ENCODE measurements around the gene BABAM1. TPM values are rescaled to one million over a fixed set of nuclear protein-coding genes. Genes with fewer than 3 reads are reported as not detected.

BABAM1 gene
- total RNA-seq, 2 experiments from 2014 or later: 56.2 to 63.5 TPM

- ChIA-PET CTCF (interaction anchor here (0.7 to 2.5 kb wide), 13 partner anchors 9 to 156 kb away, joined by 3 to 14 read pairs (median 5); partner anchors contain the start of genes BABAM1, OCEL1 and USE1), POLR2A (interaction anchor here (0.7 to 3.6 kb wide), 16 partner anchors 9 to 184 kb away, joined by 3 to 51 read pairs (median 4); partner anchors contain the start of genes BABAM1, DDA1, HAUS8 and MYO9B)
- H3K27me3 ChIP-seq (ENCODE audit: control insufficient read depth in 1 of 2, insufficient read depth in 2 of 2, low read length in 2 of 2): no peaks in the 10 kb centered on the region
- intact Hi-C loops (cut with DNase I, micrococcal nuclease): loop anchor here (1.0 to 2.0 kb wide), 5 partner anchors 20 to 169 kb away; partner anchors contain the start of genes USE1 (in 2 of the 2), HAUS8 (in 1 of the 2) and MYO9B (in 1 of the 2)
- H3K4me1 ChIP-seq (ENCODE audit: insufficient read depth, low read length): peaks cover 22% of the 10 kb centered on the region
- ATAC-seq (ENCODE audit: poor library complexity): peak; percentile 92
- no peaks in the 10 kb centered on the region for H3K9me3 ChIP-seq (ENCODE audit: control insufficient read depth in 1 of 2, insufficient read depth in 1 of 2, low read length in 2 of 2)
- H3K27ac Mint-ChIP-seq: peak overlapping the region; percentile 47
- H3K4me3 ChIP-seq (ENCODE audit: low read length): peak overlapping the region; percentile 87
- peaks cover 6% of the 10 kb centered on the region for H3K4me1 Mint-ChIP-seq (ENCODE audit: low read depth)
- H3K27me3 Mint-ChIP-seq: no peaks in the 10 kb centered on the region
- no peaks in the 10 kb centered on the region for H3K36me3 ChIP-seq (ENCODE audit: insufficient read depth, low read length)
- peak; percentile 57 to 92 (median 73) for DNase-seq
- peak overlapping the region; percentile 87 for H3K4me3 Mint-ChIP-seq
- H3K9me3 Mint-ChIP-seq: no peaks in the 10 kb centered on the region
- peak overlapping the region in 1 of 2 donors; percentile 34 for H3K27ac ChIP-seq (ENCODE audit: low read depth in 1 of 2, low read length in 2 of 2)
- TF ChIP-seq CTCF (IDR thresholded peaks at IDR 0.05): peak; percentile 67
- H3K36me3 Mint-ChIP-seq (ENCODE audit: low read depth): no peaks in the 10 kb centered on the region
Observed at GRCh38 chr19:17235300-17235970, 31.8 kb upstream of the BABAM1 start.

DNA sequence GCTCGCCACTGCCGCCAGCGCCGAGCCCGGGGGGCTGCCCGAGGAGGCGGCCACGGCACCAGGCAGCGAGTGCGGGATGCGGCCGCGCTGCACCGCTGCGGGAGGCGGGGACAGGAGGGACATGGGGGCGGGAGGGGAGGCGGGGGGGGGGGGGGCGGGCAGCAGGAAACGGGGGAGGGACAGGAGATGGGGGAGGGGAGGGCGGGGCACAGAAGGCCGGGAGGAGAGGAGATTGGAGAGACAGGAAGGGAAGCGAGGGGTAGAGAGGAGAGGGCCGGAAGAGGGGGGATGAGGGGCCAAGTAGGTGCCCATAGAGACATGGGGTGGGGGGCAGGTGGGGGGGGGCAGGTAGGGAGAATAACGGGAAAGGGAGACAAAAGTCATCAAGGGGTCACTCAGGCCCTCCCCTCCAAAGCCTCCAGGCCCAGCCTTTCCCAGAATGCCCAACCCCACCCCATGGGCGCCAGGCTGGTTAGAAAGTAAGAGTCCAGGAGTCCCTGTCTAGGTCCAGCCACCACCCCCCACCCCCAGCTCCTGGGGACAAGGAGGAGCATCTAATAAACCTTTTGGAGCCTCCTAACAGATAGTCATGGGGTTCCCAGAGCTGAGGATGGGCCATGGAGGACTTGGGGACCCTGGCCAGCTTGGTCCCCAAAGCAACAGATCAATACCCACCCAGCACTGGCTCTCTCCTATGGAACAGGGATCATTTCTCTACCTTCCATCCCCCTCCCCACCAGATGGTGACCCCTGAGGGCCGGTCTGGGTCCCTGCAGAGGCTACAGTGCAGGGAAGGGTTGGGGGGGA is 31.1 kb upstream of the BABAM1 start:
- H3K9me3 Mint-ChIP-seq: no peaks in the 10 kb centered on the region
- no peak overlapping the region for H3K27ac ChIP-seq (ENCODE audit: low read depth in 1 of 2, low read length in 2 of 2)
- no peak overlapping the region for H3K27ac Mint-ChIP-seq
- H3K27me3 ChIP-seq (ENCODE audit: control insufficient read depth in 1 of 2, insufficient read depth in 2 of 2, low read length in 2 of 2): no peaks in the 10 kb centered on the region
- no peaks in the 10 kb centered on the region for H3K36me3 Mint-ChIP-seq (ENCODE audit: low read depth)
- no peak for TF ChIP-seq CTCF (IDR thresholded peaks at IDR 0.05)
- intact Hi-C loops (cut with DNase I, micrococcal nuclease): loop anchor here (1.0 to 2.0 kb wide), 5 partner anchors 21 to 169 kb away; partner anchors contain the start of genes USE1 (in 2 of the 2), HAUS8 (in 1 of the 2) and MYO9B (in 1 of the 2)
- DNase-seq: peak in 3 of 14 experiments; percentile 20 to 57 (median 47)
- no peaks in the 10 kb centered on the region for H3K36me3 ChIP-seq (ENCODE audit: insufficient read depth, low read length)
- H3K27me3 Mint-ChIP-seq: no peaks in the 10 kb centered on the region
- no peak overlapping the region for H3K4me3 ChIP-seq (ENCODE audit: low read length)
- H3K4me3 Mint-ChIP-seq: peak overlapping the region; percentile 62
- ChIA-PET POLR2A (interaction anchor here (0.6 to 3.6 kb wide), 16 partner anchors 10 to 183 kb away, joined by 3 to 51 read pairs (median 4); partner anchors contain the start of genes BABAM1, DDA1, HAUS8 and MYO9B), CTCF (interaction anchor here (0.7 to 2.5 kb wide), 13 partner anchors 9 to 155 kb away, joined by 3 to 14 read pairs (median 5); partner anchors contain the start of genes BABAM1, OCEL1 and USE1)
- no peaks in the 10 kb centered on the region for H3K9me3 ChIP-seq (ENCODE audit: control insufficient read depth in 1 of 2, insufficient read depth in 1 of 2, low read length in 2 of 2)
- peaks cover 22% of the 10 kb centered on the region for H3K4me1 ChIP-seq (ENCODE audit: insufficient read depth, low read length)
- peak; percentile 28 for ATAC-seq (ENCODE audit: poor library complexity)
- H3K4me1 Mint-ChIP-seq (ENCODE audit: low read depth): peaks cover 6% of the 10 kb centered on the region

GRCh38 chr19:17236811-17237543 is 30.3 kb upstream of the BABAM1 start:
- ATAC-seq (ENCODE audit: poor library complexity) (no peak), DNase-seq (no peak)
- Histone ChIP-seq H3K27ac (ENCODE audit: low read depth in 1 of 2, low read length in 2 of 2) (no peak overlapping the region), H3K4me1 (ENCODE audit: insufficient read depth, low read length) (peaks cover 22% of the 10 kb centered on the region), H3K4me3 (ENCODE audit: low read length) (no peak overlapping the region), H3K36me3 (ENCODE audit: insufficient read depth, low read length) (no peaks in the 10 kb centered on the region), H3K27me3 (ENCODE audit: control insufficient read depth in 1 of 2, insufficient read depth in 2 of 2, low read length in 2 of 2) (no peaks in the 10 kb centered on the region), H3K9me3 (ENCODE audit: control insufficient read depth in 1 of 2, insufficient read depth in 1 of 2, low read length in 2 of 2) (no peaks in the 10 kb centered on the region)
- TF ChIP-seq CTCF (IDR thresholded peaks at IDR 0.05): no peak
- intact Hi-C loops (cut with DNase I, micrococcal nuclease): no loop called here
- ChIA-PET POLR2A (interaction anchor here (0.6 to 3.6 kb wide), 2 partner anchors 11 to 160 kb away, joined by 3 to 51 read pairs; partner anchors contain the start of gene OCEL1), CTCF (interaction anchor here (2.0 kb wide), 1 partner anchor 22 kb away, joined by 12 read pairs; the partner anchor contains the start of gene USE1)
- Mint-ChIP-seq H3K27ac (no peak overlapping the region), H3K36me3 (ENCODE audit: low read depth) (no peaks in the 10 kb centered on the region), H3K4me1 (ENCODE audit: low read depth) (peaks cover 6% of the 10 kb centered on the region), H3K9me3 (no peaks in the 10 kb centered on the region), H3K4me3 (peak overlapping the region; percentile 63), H3K27me3 (no peaks in the 10 kb centered on the region)

Data from CD4-positive, alpha-beta T cell (primary cell).